Neural cell (in vitro differentiated cells): ENCODE data around the gene LIPC.

Experiments
- CTCF ChIP-seq: fragments of 450-650 bp; IDR thresholded peaks from 2 replicates; pipeline ENCODE4 v1.5.1; 2014; ENCODE audit warnings: antibody characterized with exemption, mild to moderate bottlenecking, moderate library complexity; ENCODE audit not compliant: poor library complexity, severe bottlenecking
- EP300 ChIP-seq: fragments of 450-650 bp; conservative IDR thresholded peaks from 2 replicates; pipeline ENCODE4 v1.6.1; 2014; ENCODE audit warnings: antibody characterized with exemption, mild to moderate bottlenecking, moderate library complexity; ENCODE audit not compliant: poor library complexity, severe bottlenecking
- EZH2 ChIP-seq: fragments of 200-600, 300-800 bp; shearing (Covaris generic), sonication (generic); IDR thresholded peaks from 2 replicates; pipeline ENCODE4 v1.6.1; 2014; ENCODE audit warnings: antibody characterized with exemption, low read length, borderline replicate concordance, mild to moderate bottlenecking; ENCODE audit not compliant: insufficient read depth, poor library complexity, severe bottlenecking
- POLR2AphosphoS5 ChIP-seq: IDR thresholded peaks from 2 replicates; pipeline ENCODE4 v1.6.1; 2012
- REST ChIP-seq: IDR thresholded peaks from 2 replicates; pipeline ENCODE4 v1.6.1; 2012; ENCODE audit warnings: borderline replicate concordance
- SMC3 ChIP-seq: fragments of 450-650 bp; conservative IDR thresholded peaks from 2 replicates; pipeline ENCODE4 v1.6.1; 2014; ENCODE audit warnings: antibody characterized with exemption, mild to moderate bottlenecking, moderate library complexity; ENCODE audit not compliant: poor library complexity

DNA sequence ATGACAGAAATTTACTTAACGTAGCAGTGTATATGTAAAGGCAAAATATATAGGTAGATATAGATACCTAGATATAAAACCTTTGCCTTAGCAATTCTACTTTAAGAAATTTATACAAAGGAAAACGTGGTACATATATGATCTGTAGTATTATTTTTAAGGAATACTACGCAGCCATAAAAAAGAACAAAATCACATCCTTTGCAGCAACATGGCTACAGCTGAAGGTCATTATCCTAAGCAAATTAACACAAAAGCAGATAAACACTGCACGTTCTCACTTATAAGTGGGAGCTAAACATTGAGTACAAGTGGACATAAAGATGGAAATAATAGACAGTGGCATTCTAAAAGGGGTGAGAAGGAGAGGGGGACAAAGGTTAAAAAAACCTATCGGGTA is 14.8 kb upstream of the LIPC start:
- TF ChIP-seq CTCF (no peak), SMC3 (no peak), EP300 (no peak), EZH2 (no peak), REST (no peak), POLR2AphosphoS5 (no peak)
